Keratinocyte (primary cell): ENCODE results near the gene FRMD3.

Experiments
- EZH2 ChIP-seq: IDR thresholded peaks from one replicate; pipeline ENCODE4 v1.6.1; 2012; ENCODE audit warnings: inconsistent platforms, mild to moderate bottlenecking, low read length, moderate library complexity
- TF ChIP-seq, protein P1 (sequence below), 3 experiments: IDR thresholded peaks in 1 of 3; conservative IDR thresholded peaks in 1 of 3; optimal IDR thresholded peaks in 1 of 3; 2 replicates in 2 of 3; 3 replicates in 1 of 3; pipeline versions ENCODE3 to v1.5.1; 2011; ENCODE audit warnings: low read length in 3 of 3, mild to moderate bottlenecking in 3 of 3, moderate library complexity in 2 of 3, control low read depth in 1 of 3, inconsistent platforms in 1 of 3; ENCODE audit not compliant: insufficient read depth in 2 of 3; ENCODE audit errors: extremely low read depth in 1 of 3

DNA sequence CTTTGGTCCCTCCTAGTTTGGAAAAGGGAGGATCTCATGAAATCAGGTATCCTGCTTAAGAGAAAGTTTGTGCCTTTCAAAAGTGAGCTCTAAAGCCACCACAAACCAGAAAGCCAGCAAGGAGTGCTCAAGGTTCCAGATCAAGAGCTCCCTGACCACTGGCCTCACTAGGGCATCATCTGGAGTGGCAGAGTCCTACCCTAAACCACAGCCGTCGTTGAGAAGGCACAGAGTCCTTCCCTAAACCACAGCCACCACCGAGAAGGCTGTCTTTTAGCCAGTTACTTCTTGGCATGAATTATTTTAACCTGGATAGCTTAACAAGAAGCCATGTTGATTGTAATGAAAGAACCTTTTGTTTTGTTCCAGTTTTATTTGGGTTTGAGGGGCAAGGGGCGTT, 102.9 kb downstream of the FRMD3 start:
- TF ChIP-seq, protein P1, sequence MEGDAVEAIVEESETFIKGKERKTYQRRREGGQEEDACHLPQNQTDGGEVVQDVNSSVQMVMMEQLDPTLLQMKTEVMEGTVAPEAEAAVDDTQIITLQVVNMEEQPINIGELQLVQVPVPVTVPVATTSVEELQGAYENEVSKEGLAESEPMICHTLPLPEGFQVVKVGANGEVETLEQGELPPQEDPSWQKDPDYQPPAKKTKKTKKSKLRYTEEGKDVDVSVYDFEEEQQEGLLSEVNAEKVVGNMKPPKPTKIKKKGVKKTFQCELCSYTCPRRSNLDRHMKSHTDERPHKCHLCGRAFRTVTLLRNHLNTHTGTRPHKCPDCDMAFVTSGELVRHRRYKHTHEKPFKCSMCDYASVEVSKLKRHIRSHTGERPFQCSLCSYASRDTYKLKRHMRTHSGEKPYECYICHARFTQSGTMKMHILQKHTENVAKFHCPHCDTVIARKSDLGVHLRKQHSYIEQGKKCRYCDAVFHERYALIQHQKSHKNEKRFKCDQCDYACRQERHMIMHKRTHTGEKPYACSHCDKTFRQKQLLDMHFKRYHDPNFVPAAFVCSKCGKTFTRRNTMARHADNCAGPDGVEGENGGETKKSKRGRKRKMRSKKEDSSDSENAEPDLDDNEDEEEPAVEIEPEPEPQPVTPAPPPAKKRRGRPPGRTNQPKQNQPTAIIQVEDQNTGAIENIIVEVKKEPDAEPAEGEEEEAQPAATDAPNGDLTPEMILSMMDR (optimal IDR thresholded peaks at IDR 0.05 in 1 of 3, IDR thresholded peaks at IDR 0.05 in 1 of 3, conservative IDR thresholded peaks at IDR 0.05 in 1 of 3; ENCODE audit: extremely low read depth in 1 of 3, insufficient read depth in 2 of 3, low read length in 3 of 3), result no peak
- no peak for TF ChIP-seq EZH2
